Measurements from ENCODE around the gene SLC12A1.

Gene SLC12A1

GRCh38 chr15:48205981-48206380 is at the start of gene SLC12A1:
Gene SLC12A1 (plus strand): TSS chr15:48206302. CDS start chr15:48207720, 1,418 bp downstream.
- no peak for DNase-seq (ENCODE audit: low read depth in 2 of 2)

- DNase-seq (ENCODE audit: low read depth in 2 of 2): no peak
Measured at GRCh38 chr15:48168616-48169015, 37.5 kb upstream of the SLC12A1 start.

- no peak for DNase-seq (ENCODE audit: low read depth in 2 of 2)
Measured at GRCh38 chr15:48170981-48171380, 35.1 kb upstream of the SLC12A1 start.

- DNase-seq (ENCODE audit: low read depth in 2 of 2): no peak
Measured at GRCh38 chr15:48175126-48175525, 31.0 kb upstream of the SLC12A1 start.

GRCh38 chr15:48176112-48176511 is 30.0 kb upstream of the SLC12A1 start:
- no peak for DNase-seq (ENCODE audit: low read depth in 2 of 2)

- no peak for DNase-seq (ENCODE audit: low read depth in 2 of 2)
Measured at GRCh38 chr15:48176957-48177356, 29.1 kb upstream of the SLC12A1 start.

GRCh38 chr15:48177383-48177765 is 28.7 kb upstream of the SLC12A1 start:
- DNase-seq (ENCODE audit: low read depth in 2 of 2): no peak

- peak; percentile 40 to 75 for DNase-seq (ENCODE audit: low read depth in 2 of 2)
Measured at GRCh38 chr15:48177766-48178647, 28.1 kb upstream of the SLC12A1 start, which contains the start of gene MYEF2. Gene MYEF2 (minus strand): TSS chr15:48178295. CDS start chr15:48178237, 58 bp downstream.

GRCh38 chr15:48178648-48178931 is 27.5 kb upstream of the SLC12A1 start:
- no peak for DNase-seq (ENCODE audit: low read depth in 2 of 2)

- DNase-seq (ENCODE audit: low read depth in 2 of 2): no peak
Measured at GRCh38 chr15:48182749-48183148, 23.4 kb upstream of the SLC12A1 start.

GRCh38 chr15:48185529-48185928 is 20.6 kb upstream of the SLC12A1 start:
- no peak for DNase-seq (ENCODE audit: low read depth in 2 of 2)

GRCh38 chr15:48186271-48186670 is 19.8 kb upstream of the SLC12A1 start:
- DNase-seq (ENCODE audit: low read depth in 2 of 2): no peak

GRCh38 chr15:48190932-48191573 is 15.0 kb upstream of the SLC12A1 start:
- peak in 1 of 2 experiments; percentile 22 for DNase-seq (ENCODE audit: low read depth in 2 of 2)

- DNase-seq (ENCODE audit: low read depth in 2 of 2): no peak
Measured at GRCh38 chr15:48191574-48192225, 14.4 kb upstream of the SLC12A1 start, which contains the start of gene CTXN2. Gene CTXN2 (plus strand): TSS chr15:48191665. CDS start chr15:48201301, 9,636 bp downstream.

- no peak for DNase-seq (ENCODE audit: low read depth in 2 of 2)
Measured at GRCh38 chr15:48202068-48202467, 4.0 kb upstream of the SLC12A1 start.

GRCh38 chr15:48221261-48221660 is 15.2 kb downstream of the SLC12A1 start:
- no peak for DNase-seq (ENCODE audit: low read depth in 2 of 2)

GRCh38 chr15:48221885-48222284 is 15.8 kb downstream of the SLC12A1 start:
- no peak for DNase-seq (ENCODE audit: low read depth in 2 of 2)

GRCh38 chr15:48222627-48223026 is 16.5 kb downstream of the SLC12A1 start:
- no peak for DNase-seq (ENCODE audit: low read depth in 2 of 2)

GRCh38 chr15:48225771-48226170 is 19.7 kb downstream of the SLC12A1 start:
- no peak for DNase-seq (ENCODE audit: low read depth in 2 of 2)

- no peak for DNase-seq (ENCODE audit: low read depth in 2 of 2)
Measured at GRCh38 chr15:48230498-48230897, 24.4 kb downstream of the SLC12A1 start.

GRCh38 chr15:48233246-48233645 is 27.1 kb downstream of the SLC12A1 start:
- DNase-seq (ENCODE audit: low read depth in 2 of 2): no peak

GRCh38 chr15:48239334-48239733 is 33.2 kb downstream of the SLC12A1 start:
- no peak for DNase-seq (ENCODE audit: low read depth in 2 of 2)

- no peak for DNase-seq (ENCODE audit: low read depth in 2 of 2)
Measured at GRCh38 chr15:48242015-48242414, 35.9 kb downstream of the SLC12A1 start.

Data from stimulated activated CD4-positive, alpha-beta T cell treated with anti-CD3 and anti-CD28 coated beads, Interleukin-12 subunit alpha, Interleukin-12 subunit beta, amount 100 ng/mL, for 24 hours (primary cell).